ENCODE measurements around the gene PCED1B. TPM values are rescaled to one million over a fixed set of nuclear protein-coding genes. Genes with fewer than 3 reads are reported as not detected.

Gene PCED1B
- total RNA-seq, 2 donors from 2014 or later, result 2.5 to 7.0 TPM

DNA sequence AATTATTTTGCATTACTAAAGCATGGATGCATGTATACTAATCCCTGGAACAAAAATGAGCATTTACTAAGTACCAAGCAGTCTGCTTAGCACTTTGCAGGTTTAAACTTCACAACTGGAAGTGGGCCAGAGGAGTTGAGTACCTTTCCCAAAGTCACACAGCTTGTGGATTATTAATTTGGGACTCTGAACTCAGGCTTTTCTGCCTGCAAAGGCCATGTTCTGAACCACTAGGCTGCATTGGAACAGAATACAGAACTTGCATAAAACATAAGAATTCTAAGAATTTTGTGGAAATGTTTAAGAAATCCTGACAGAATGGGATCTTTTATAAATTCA is 133.2 kb downstream of the PCED1B start:
- Mint-ChIP-seq H3K27ac (no peak overlapping the region), H3K36me3 (ENCODE audit: low read depth) (no peaks in the 10 kb centered on the region), H3K4me3 (no peak overlapping the region), H3K9me3 (no peaks in the 10 kb centered on the region), H3K4me1 (peaks cover 24% of the 10 kb centered on the region), H3K27me3 (ENCODE audit: insufficient read depth) (no peaks in the 10 kb centered on the region)
- no peak for DNase-seq
- TF ChIP-seq, protein P1, sequence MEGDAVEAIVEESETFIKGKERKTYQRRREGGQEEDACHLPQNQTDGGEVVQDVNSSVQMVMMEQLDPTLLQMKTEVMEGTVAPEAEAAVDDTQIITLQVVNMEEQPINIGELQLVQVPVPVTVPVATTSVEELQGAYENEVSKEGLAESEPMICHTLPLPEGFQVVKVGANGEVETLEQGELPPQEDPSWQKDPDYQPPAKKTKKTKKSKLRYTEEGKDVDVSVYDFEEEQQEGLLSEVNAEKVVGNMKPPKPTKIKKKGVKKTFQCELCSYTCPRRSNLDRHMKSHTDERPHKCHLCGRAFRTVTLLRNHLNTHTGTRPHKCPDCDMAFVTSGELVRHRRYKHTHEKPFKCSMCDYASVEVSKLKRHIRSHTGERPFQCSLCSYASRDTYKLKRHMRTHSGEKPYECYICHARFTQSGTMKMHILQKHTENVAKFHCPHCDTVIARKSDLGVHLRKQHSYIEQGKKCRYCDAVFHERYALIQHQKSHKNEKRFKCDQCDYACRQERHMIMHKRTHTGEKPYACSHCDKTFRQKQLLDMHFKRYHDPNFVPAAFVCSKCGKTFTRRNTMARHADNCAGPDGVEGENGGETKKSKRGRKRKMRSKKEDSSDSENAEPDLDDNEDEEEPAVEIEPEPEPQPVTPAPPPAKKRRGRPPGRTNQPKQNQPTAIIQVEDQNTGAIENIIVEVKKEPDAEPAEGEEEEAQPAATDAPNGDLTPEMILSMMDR (conservative IDR thresholded peaks at IDR 0.05), result no peak
- H3K36me3 ChIP-seq (ENCODE audit: control insufficient read depth, insufficient read depth, low read length), result no peaks in the 10 kb centered on the region
- no peak overlapping the region for H3K9ac ChIP-seq (ENCODE audit: extremely low read depth, low read length, poor library complexity, severe bottlenecking)
- no peaks in the 10 kb centered on the region for H3K9me3 ChIP-seq (ENCODE audit: control insufficient read depth, low read length)
- H3K4me3 ChIP-seq (ENCODE audit: low read length), result no peak overlapping the region
- no peaks in the 10 kb centered on the region for H3K27me3 ChIP-seq (ENCODE audit: control insufficient read depth, insufficient read depth, low read length, poor library complexity, severe bottlenecking)
- no peak overlapping the region for H3K27ac ChIP-seq (ENCODE audit: low read depth, low read length)
- peaks cover 5% of the 10 kb centered on the region for H3K4me1 ChIP-seq (ENCODE audit: control insufficient read depth, insufficient read depth, low read length)

DNA sequence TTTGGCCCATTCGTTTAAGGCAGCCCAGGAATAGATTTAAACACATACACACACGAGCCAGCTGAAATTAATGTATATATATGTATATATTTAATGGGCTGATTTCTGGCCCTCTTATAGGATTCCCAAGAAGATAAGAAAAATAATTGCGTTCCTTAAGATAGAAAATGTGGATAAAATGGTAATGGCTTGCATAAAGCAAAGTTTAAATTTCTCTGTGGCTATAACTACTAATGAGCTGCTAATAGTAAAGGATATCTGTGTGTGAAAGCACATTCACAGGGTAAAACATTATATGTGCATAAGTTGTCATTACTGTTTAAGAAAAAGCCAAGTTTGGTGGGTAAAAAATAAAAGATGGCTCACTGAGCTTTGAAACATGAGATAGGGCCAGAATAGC is 134.0 kb downstream of the PCED1B start:
- H3K36me3 ChIP-seq (ENCODE audit: control insufficient read depth, insufficient read depth, low read length), result no peaks in the 10 kb centered on the region
- Mint-ChIP-seq H3K27me3 (ENCODE audit: insufficient read depth) (no peaks in the 10 kb centered on the region), H3K36me3 (ENCODE audit: low read depth) (no peaks in the 10 kb centered on the region), H3K27ac (no peak overlapping the region), H3K9me3 (no peaks in the 10 kb centered on the region), H3K4me3 (no peak overlapping the region), H3K4me1 (peaks cover 19% of the 10 kb centered on the region)
- TF ChIP-seq, protein P1 (conservative IDR thresholded peaks at IDR 0.05), result no peak
- no peaks in the 10 kb centered on the region for H3K4me1 ChIP-seq (ENCODE audit: control insufficient read depth, insufficient read depth, low read length)
- DNase-seq, result no peak
- no peak overlapping the region for H3K4me3 ChIP-seq (ENCODE audit: low read length)
- no peak overlapping the region for H3K27ac ChIP-seq (ENCODE audit: low read depth, low read length)
- no peaks in the 10 kb centered on the region for H3K27me3 ChIP-seq (ENCODE audit: control insufficient read depth, insufficient read depth, low read length, poor library complexity, severe bottlenecking)
- WGBS, 2 experiments (ENCODE audit: insufficient coverage in 1 of 2, insufficient read length in 1 of 2), result 99 to 100% methylated on average over 1 to 2 of the region's 3 CpGs
- H3K9me3 ChIP-seq (ENCODE audit: control insufficient read depth, low read length), result no peaks in the 10 kb centered on the region
- no peak overlapping the region for H3K9ac ChIP-seq (ENCODE audit: extremely low read depth, low read length, poor library complexity, severe bottlenecking)

DNA sequence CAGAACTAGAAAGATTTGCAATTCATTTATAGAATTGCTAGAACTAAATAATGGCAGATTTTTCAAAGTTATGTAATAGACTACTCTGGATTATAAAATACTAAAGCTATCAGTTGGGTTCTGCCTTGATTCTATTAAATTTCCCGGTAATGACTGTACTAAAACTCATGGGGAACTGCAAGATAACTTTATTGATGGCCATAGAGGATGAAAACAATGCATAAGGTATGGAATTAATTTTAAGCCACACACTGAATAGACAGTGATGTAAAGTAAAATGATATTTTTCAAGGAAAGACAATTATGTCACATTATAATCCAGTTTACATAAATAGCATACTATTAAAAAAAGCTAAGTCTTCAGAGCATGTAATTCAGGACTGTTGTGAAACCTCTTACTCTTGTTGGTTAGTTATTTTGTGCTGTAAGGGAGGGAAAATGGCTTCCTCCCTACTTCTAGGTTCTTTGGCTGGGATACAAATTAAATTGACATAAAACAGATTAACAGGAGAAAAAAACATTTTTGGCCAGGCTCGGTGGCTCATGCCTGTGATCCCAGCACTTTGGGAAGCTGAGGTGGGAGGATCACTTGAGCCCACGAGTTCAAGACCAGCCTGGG is 134.7 kb downstream of the PCED1B start:
- TF ChIP-seq, protein P1 (conservative IDR thresholded peaks at IDR 0.05), result no peak
- Histone ChIP-seq H3K9me3 (ENCODE audit: control insufficient read depth, low read length) (no peaks in the 10 kb centered on the region), H3K36me3 (ENCODE audit: control insufficient read depth, insufficient read depth, low read length) (no peaks in the 10 kb centered on the region), H3K9ac (ENCODE audit: extremely low read depth, low read length, poor library complexity, severe bottlenecking) (no peak overlapping the region), H3K4me3 (ENCODE audit: low read length) (no peak overlapping the region), H3K4me1 (ENCODE audit: control insufficient read depth, insufficient read depth, low read length) (no peaks in the 10 kb centered on the region), H3K27me3 (ENCODE audit: control insufficient read depth, insufficient read depth, low read length, poor library complexity, severe bottlenecking) (no peaks in the 10 kb centered on the region), H3K27ac (ENCODE audit: low read depth, low read length) (no peak overlapping the region)
- no peak for DNase-seq
- H3K36me3 Mint-ChIP-seq (ENCODE audit: low read depth), result no peaks in the 10 kb centered on the region
- no peak overlapping the region for H3K27ac Mint-ChIP-seq
- no peaks in the 10 kb centered on the region for H3K27me3 Mint-ChIP-seq (ENCODE audit: insufficient read depth)
- WGBS, 2 experiments (ENCODE audit: insufficient coverage in 1 of 2, insufficient read length in 1 of 2), result 84% methylated on average over 3 of the region's 3 CpGs; no CpG with 5 or more reads in 1 of the 2 experiments
- no peak overlapping the region for H3K4me3 Mint-ChIP-seq
- H3K4me1 Mint-ChIP-seq, result peaks cover 14% of the 10 kb centered on the region
- H3K9me3 Mint-ChIP-seq, result no peaks in the 10 kb centered on the region

All from endodermal cell (in vitro differentiated cells).